ENCODE data around the gene SLC27A1. TPM values are rescaled to one million over a fixed set of nuclear protein-coding genes. Genes with fewer than 3 reads are reported as not detected.

SLC27A1 gene
- total RNA-seq, 1 experiment from 2014 or later, result 3.7 TPM

- DNase-seq, result no peak
- BruUV-seq (replicated peaks), result no TSS peak
- Mint-ChIP-seq H3K36me3 (ENCODE audit: insufficient read depth, unreplicated experiment) (peaks cover 4% of the 10 kb centered on the region), H3K27me3 (ENCODE audit: insufficient read depth, unreplicated experiment) (no peaks in the 10 kb centered on the region), H3K9me3 (ENCODE audit: unreplicated experiment) (no peaks in the 10 kb centered on the region), H3K4me3 (ENCODE audit: unreplicated experiment) (no peak overlapping the region), H3K27ac (ENCODE audit: unreplicated experiment) (no peak overlapping the region), H3K4me1 (ENCODE audit: low read depth, unreplicated experiment) (no peaks in the 10 kb centered on the region)
- H3K36me3 ChIP-seq (ENCODE audit: control insufficient read depth, insufficient read depth, low read length), result no peaks in the 10 kb centered on the region
- intact Hi-C loops (cut with micrococcal nuclease; ENCODE audit: unreplicated experiment), result no loop called here
- ChIA-PET CTCF (no interaction called here), POLR2A (no interaction called here)
- no peaks in the 10 kb centered on the region for H3K27me3 ChIP-seq (replicated peaks; ENCODE audit: control insufficient read depth, insufficient read depth, low read length)
- TF ChIP-seq CTCF (IDR thresholded peaks at IDR 0.05; ENCODE audit: insufficient read depth in 1 of 2, low read depth in 1 of 2, low read length in 1 of 2, severe bottlenecking in 1 of 2, unreplicated experiment in 1 of 2), result no peak
- H3K4me3 ChIP-seq (ENCODE audit: low read depth, low read length), result no peak overlapping the region
- H3K4me1 ChIP-seq, result no peaks in the 10 kb centered on the region
- H3K9me3 ChIP-seq, result no peaks in the 10 kb centered on the region
Measured at GRCh38 chr19:17482877-17483604, 12.7 kb downstream of the SLC27A1 start.

GRCh38 chr19:17483605-17484002, 13.3 kb downstream of the SLC27A1 start:
- peaks cover 6% of the 10 kb centered on the region for H3K4me1 Mint-ChIP-seq (ENCODE audit: low read depth, unreplicated experiment)
- H3K36me3 Mint-ChIP-seq (ENCODE audit: insufficient read depth, unreplicated experiment), result peaks cover 4% of the 10 kb centered on the region
- H3K4me3 Mint-ChIP-seq (ENCODE audit: unreplicated experiment), result no peak overlapping the region
- ChIA-PET CTCF (no interaction called here), POLR2A (no interaction called here)
- TF ChIP-seq CTCF (IDR thresholded peaks at IDR 0.05; ENCODE audit: insufficient read depth in 1 of 2, low read depth in 1 of 2, low read length in 1 of 2, severe bottlenecking in 1 of 2, unreplicated experiment in 1 of 2), result no peak
- H3K27me3 ChIP-seq (replicated peaks; ENCODE audit: control insufficient read depth, insufficient read depth, low read length), result no peaks in the 10 kb centered on the region
- no peaks in the 10 kb centered on the region for H3K9me3 Mint-ChIP-seq (ENCODE audit: unreplicated experiment)
- H3K4me3 ChIP-seq (ENCODE audit: low read depth, low read length), result no peak overlapping the region
- H3K27ac Mint-ChIP-seq (ENCODE audit: unreplicated experiment), result no peak overlapping the region
- no peaks in the 10 kb centered on the region for H3K27me3 Mint-ChIP-seq (ENCODE audit: insufficient read depth, unreplicated experiment)
- no peak for DNase-seq
- no peaks in the 10 kb centered on the region for H3K36me3 ChIP-seq (ENCODE audit: control insufficient read depth, insufficient read depth, low read length)
- intact Hi-C loops (cut with micrococcal nuclease; ENCODE audit: unreplicated experiment), result no loop called here
- no peaks in the 10 kb centered on the region for H3K9me3 ChIP-seq
- no peaks in the 10 kb centered on the region for H3K4me1 ChIP-seq
- no TSS peak for BruUV-seq (replicated peaks)

- no peak for TF ChIP-seq CTCF (IDR thresholded peaks at IDR 0.05; ENCODE audit: insufficient read depth in 1 of 2, low read depth in 1 of 2, low read length in 1 of 2, severe bottlenecking in 1 of 2, unreplicated experiment in 1 of 2)
- Mint-ChIP-seq H3K27me3 (ENCODE audit: insufficient read depth, unreplicated experiment) (no peaks in the 10 kb centered on the region), H3K4me3 (ENCODE audit: unreplicated experiment) (no peak overlapping the region), H3K36me3 (ENCODE audit: insufficient read depth, unreplicated experiment) (peaks cover 4% of the 10 kb centered on the region), H3K27ac (ENCODE audit: unreplicated experiment) (no peak overlapping the region), H3K4me1 (ENCODE audit: low read depth, unreplicated experiment) (peaks cover 6% of the 10 kb centered on the region), H3K9me3 (ENCODE audit: unreplicated experiment) (no peaks in the 10 kb centered on the region)
- BruUV-seq (replicated peaks), result no TSS peak
- DNase-seq, result no peak
- H3K4me1 ChIP-seq, result no peaks in the 10 kb centered on the region
- H3K36me3 ChIP-seq (ENCODE audit: control insufficient read depth, insufficient read depth, low read length), result no peaks in the 10 kb centered on the region
- intact Hi-C loops (cut with micrococcal nuclease; ENCODE audit: unreplicated experiment), result no loop called here
- H3K27me3 ChIP-seq (replicated peaks; ENCODE audit: control insufficient read depth, insufficient read depth, low read length), result no peaks in the 10 kb centered on the region
- POLR2A ChIA-PET, result interaction anchor here (0.6 kb wide), 1 partner anchor 808 kb away, joined by 3 read pairs; no protein-coding TSS in a partner anchor
- CTCF ChIA-PET, result no interaction called here
- no peak overlapping the region for H3K4me3 ChIP-seq (ENCODE audit: low read depth, low read length)
- no peaks in the 10 kb centered on the region for H3K9me3 ChIP-seq
Measured at GRCh38 chr19:17484520-17485185, 14.3 kb downstream of the SLC27A1 start.
